ENCODE measurements around the gene DCHS1. TPM values are rescaled to one million over a fixed set of nuclear protein-coding genes. Genes with fewer than 3 reads are reported as not detected.
A peak's percentile ranks its signal among the peaks of the same experiment; 100 is the strongest.

DCHS1 gene
- total and polyA plus RNA-seq, 9 of the 15 experiments (the other 6 are each of a cell fraction or from before 2014, with no cell fraction given), result 0.04 to 0.49 (median 0.14) TPM; not detected in 2

GRCh38 chr11:6619004-6619745, 36.4 kb downstream of the DCHS1 start, which contains the start of gene TPP1 (continued):
- TF ChIP-seq RUNX1 (IDR thresholded peaks at IDR 0.05; ENCODE audit: low read depth), result no peak
- peak; percentile 54 for TF ChIP-seq RBFOX2 (IDR thresholded peaks at IDR 0.05; ENCODE audit: low read depth, low read length)
- no peak for TF ChIP-seq ZNF764 (CRISPR knock-in tag; IDR thresholded peaks at IDR 0.05; ENCODE audit: low read depth)
- no peak for TF ChIP-seq RFX7 (CRISPR knock-in tag; IDR thresholded peaks at IDR 0.05)
- TF ChIP-seq BMI1 (IDR thresholded peaks at IDR 0.05; ENCODE audit: low read length), result no peak
- TF ChIP-seq KLF6 (CRISPR knock-in tag; IDR thresholded peaks at IDR 0.05; ENCODE audit: borderline replicate concordance), result no peak
- TF ChIP-seq GABPA (tag; conservative IDR thresholded peaks at IDR 0.05; ENCODE audit: low read depth), result no peak; the same call in 1 of the 2 replicates
- TF ChIP-seq NFRKB (IDR thresholded peaks at IDR 0.05; ENCODE audit: low read depth), result no peak
- TF ChIP-seq ZFP36 (IDR thresholded peaks at IDR 0.05; ENCODE audit: low read depth, low read length, partially characterized antibody), result no peak
- peak; percentile 35 for TF ChIP-seq TAF1 (IDR thresholded peaks at IDR 0.05; ENCODE audit: control insufficient read depth, extremely low read depth, insufficient read depth, low read length, severe bottlenecking)
- no peak for TF ChIP-seq ZNF41 (CRISPR knock-in tag; conservative IDR thresholded peaks at IDR 0.05)
- no peak for TF ChIP-seq PURB (CRISPR knock-in tag; IDR thresholded peaks at IDR 0.05; ENCODE audit: low read depth)
- TF ChIP-seq HNRNPUL1 (IDR thresholded peaks at IDR 0.05; ENCODE audit: low read length), result no peak
- TF ChIP-seq BRF1 (IDR thresholded peaks at IDR 0.05; ENCODE audit: borderline replicate concordance, extremely low read depth, insufficient read length), result no peak
- no peak for TF ChIP-seq CCAR2 (IDR thresholded peaks at IDR 0.05; ENCODE audit: low read depth, low read length)
- TF ChIP-seq STAT6 (CRISPR knock-in tag; IDR thresholded peaks at IDR 0.05), result no peak
- TF ChIP-seq BRD9 (IDR thresholded peaks at IDR 0.05; ENCODE audit: low read depth, partially characterized antibody), result no peak
- TF ChIP-seq TRIM24 (IDR thresholded peaks at IDR 0.05), result no peak
- no peak for TF ChIP-seq CEBPG (CRISPR knock-in tag; IDR thresholded peaks at IDR 0.05)
- TF ChIP-seq CEBPG (tag; conservative IDR thresholded peaks at IDR 0.05 in 1 of 2, IDR thresholded peaks at IDR 0.05 in 1 of 2), result no peak
- TF ChIP-seq SRSF7 (optimal IDR thresholded peaks at IDR 0.05; ENCODE audit: low read depth, low read length), result no peak

Data from K562 (cell line).